GM12873 (cell line): ENCODE measurements around the gene TRIM66.

Experiments
- CTCF ChIP-seq: IDR thresholded peaks from 2 replicates; pipeline ENCODE4 v1.5.1; 2012; ENCODE audit warnings: low read depth, mild to moderate bottlenecking, moderate library complexity, low read length, control low read depth; ENCODE audit not compliant: insufficient read depth; ENCODE audit errors: missing control alignments

TRIM66 gene

DNA sequence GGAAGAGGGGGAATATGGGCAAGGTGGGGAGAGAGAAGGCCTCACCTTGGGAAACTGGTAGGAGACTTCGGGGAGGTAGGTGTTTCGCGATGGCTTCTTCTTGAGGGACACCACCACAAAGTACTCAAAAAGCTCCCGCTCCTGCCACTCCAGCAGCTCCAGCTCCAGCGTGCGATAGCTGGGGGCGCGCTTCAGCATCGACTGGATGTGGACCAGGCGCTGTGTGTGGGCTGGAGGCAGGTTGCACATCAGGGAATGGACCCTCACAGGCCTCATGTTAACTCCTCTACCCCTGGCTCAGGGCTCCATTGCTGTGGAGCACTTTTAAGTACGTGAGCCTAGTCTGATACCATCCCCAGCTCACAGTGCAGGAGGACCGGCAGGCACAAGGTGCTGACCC, 30.0 kb upstream of the TRIM66 start:
- TF ChIP-seq CTCF, result no peak

DNA sequence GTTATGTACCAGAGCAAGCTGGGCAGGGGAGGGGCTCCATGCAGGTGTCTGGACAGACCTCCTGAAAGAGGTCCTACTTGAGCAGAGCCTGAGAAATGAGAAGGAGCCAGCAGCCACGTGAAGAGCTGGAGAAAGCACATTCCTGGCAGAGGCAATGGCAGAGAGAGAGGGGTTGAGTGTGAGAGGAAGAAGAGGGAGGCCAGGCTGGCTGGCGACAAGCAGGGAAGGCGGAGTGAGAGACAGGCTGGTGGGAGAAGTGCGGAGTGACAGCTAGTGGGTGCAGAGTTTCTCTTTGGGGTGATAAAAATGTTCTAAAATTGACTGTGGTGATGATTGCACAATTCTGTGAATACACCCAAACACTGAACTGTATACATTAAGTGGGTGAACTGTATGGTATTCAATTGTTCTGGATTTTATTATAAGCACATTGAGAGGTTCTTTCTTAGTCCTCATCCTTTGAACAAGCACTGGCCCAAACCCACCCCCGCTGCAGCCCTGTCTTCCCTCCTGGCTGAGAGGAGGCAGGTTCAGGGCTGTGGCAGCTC, 29.5 kb upstream of the TRIM66 start:
- no peak for TF ChIP-seq CTCF

DNA sequence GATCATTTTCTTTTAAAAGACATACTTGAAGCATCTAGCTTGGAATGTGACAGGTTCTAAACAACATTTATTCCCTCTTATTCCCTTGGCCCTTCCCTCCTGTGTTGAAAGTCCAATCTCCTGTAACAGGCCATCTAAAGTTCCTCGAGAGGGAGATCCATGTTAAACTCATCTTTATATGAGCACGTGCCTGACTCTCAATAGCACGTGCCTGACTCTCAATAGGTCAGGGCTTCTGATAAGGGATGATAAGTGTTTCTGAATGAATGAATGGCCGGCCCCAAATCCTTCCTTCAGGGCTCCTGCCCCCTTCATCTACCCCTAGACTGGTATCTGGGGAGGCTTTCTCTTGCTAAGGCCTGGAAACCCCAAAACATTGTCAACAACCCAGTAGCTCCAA, 27.3 kb upstream of the TRIM66 start:
- TF ChIP-seq CTCF, result no peak

GRCh38 chr11:8709002-8709672, 26.7 kb upstream of the TRIM66 start:
- no peak for TF ChIP-seq CTCF

- no peak for TF ChIP-seq CTCF
Measured at GRCh38 chr11:8707541-8708191, 25.2 kb upstream of the TRIM66 start.

GRCh38 chr11:8706673-8707432, 24.4 kb upstream of the TRIM66 start:
- TF ChIP-seq CTCF, result no peak

DNA sequence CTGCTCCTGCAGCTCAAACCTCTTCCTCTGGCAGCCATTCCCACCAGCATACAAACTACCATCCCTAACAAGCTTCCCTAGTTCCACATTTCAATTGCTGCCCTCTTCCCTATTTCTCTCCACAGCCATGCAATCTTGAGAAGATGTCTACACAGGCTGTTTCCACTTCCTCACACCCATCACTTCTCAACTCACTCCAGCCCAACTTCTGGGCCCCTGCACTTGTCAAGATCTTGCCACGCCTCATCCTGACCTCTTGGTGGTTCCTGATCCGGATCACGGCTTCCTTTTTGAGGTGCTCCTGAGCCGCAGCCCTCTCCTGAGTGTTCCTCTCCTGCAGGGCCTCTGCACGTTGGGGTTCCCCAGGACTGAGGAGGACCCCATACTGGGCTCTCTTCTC, 22.7 kb upstream of the TRIM66 start:
- TF ChIP-seq CTCF, result no peak
